CD4-positive, alpha-beta T cell (primary cell): ENCODE data around the gene MTTP. TPM values are rescaled to one million over a fixed set of nuclear protein-coding genes. Genes with fewer than 3 reads are reported as not detected.

Source experiments
- ATAC-seq: fragments of 200-7000 bp; cut with Tn5 transposase; one replicate; pipeline ENCODE4 v1.10.0; 2022; ENCODE audit warnings: mild to moderate bottlenecking; ENCODE audit not compliant: poor library complexity
- CTCF ChIA-PET: fragments of 350-600 bp; sonication (Branson Sonifier 250); formaldehyde crosslinking; loops from one replicate; lab custom pipeline; 2021; ENCODE audit warnings: antibody characterized with exemption, inconsistent platforms; lab: Charles Lee
- POLR2A ChIA-PET: fragments of 350-600 bp; sonication (Branson Sonifier 250); formaldehyde crosslinking; loops from one replicate; lab custom pipeline; 2021; ENCODE audit warnings: antibody characterized with exemption, inconsistent platforms; lab: Charles Lee
- DNase-seq, 14 experiments: peaks; one replicate each; pipeline ENCODE4 v3.0.0-alpha.2; 2013 to 2020; ENCODE audit warnings: mixed read lengths in 2 of 14
- H3K27ac ChIP-seq, 2 donors: one replicate each; pipeline versions ENCODE4 v1.5.1 to v1.7.0; 2013; ENCODE audit warnings: low read length in 2 of 2, low read depth in 1 of 2, mild to moderate bottlenecking in 1 of 2
- H3K27me3 ChIP-seq, 2 experiments: 1 replicate in 1 of 2; 2 replicates in 1 of 2; pipeline versions ENCODE4 v1.6.1 to v1.7.0; 2013; ENCODE audit warnings: low read length in 2 of 2, control low read depth in 1 of 2, mild to moderate bottlenecking in 1 of 2, moderate library complexity in 1 of 2; ENCODE audit not compliant: insufficient read depth in 2 of 2, control insufficient read depth in 1 of 2
- H3K36me3 ChIP-seq: one replicate; pipeline ENCODE4 v1.6.1; 2013; ENCODE audit warnings: low read length, control low read depth; ENCODE audit not compliant: insufficient read depth
- H3K4me1 ChIP-seq: one replicate; pipeline ENCODE4 v1.6.1; 2013; ENCODE audit warnings: low read length, control low read depth; ENCODE audit not compliant: insufficient read depth
- H3K4me3 ChIP-seq: one replicate; pipeline ENCODE4 v1.5.1; 2013; ENCODE audit warnings: mild to moderate bottlenecking, low read length, moderate library complexity
- H3K9me3 ChIP-seq, 2 experiments: 1 replicate in 1 of 2; 2 replicates in 1 of 2; pipeline versions ENCODE4 v1.6.1 to v1.7.0; 2013; ENCODE audit warnings: low read length in 2 of 2, mild to moderate bottlenecking in 2 of 2, control low read depth in 1 of 2, moderate library complexity in 1 of 2; ENCODE audit not compliant: control insufficient read depth in 1 of 2, insufficient read depth in 1 of 2
- H3K27ac Mint-ChIP-seq: one replicate; pipeline ENCODE4 v1.8.0; 2020; ENCODE audit warnings: mixed read lengths
- H3K27me3 Mint-ChIP-seq: one replicate; pipeline ENCODE4 v1.8.0; 2021; ENCODE audit warnings: mixed read lengths
- H3K36me3 Mint-ChIP-seq: one replicate; pipeline ENCODE4 v1.8.0; 2021; ENCODE audit warnings: low read depth, mixed read lengths
- H3K4me1 Mint-ChIP-seq: one replicate; pipeline ENCODE4 v1.8.0; 2021; ENCODE audit warnings: low read depth, mixed read lengths
- H3K4me3 Mint-ChIP-seq: one replicate; pipeline ENCODE4 v1.8.0; 2020; ENCODE audit warnings: mild to moderate bottlenecking, mixed read lengths
- H3K9me3 Mint-ChIP-seq: one replicate; pipeline ENCODE4 v1.8.0; 2020; ENCODE audit warnings: mixed read lengths
- CTCF ChIP-seq: fragments of 200-600 bp; IDR thresholded peaks from one replicate; pipeline ENCODE4 v1.8.0; 2022; ENCODE audit warnings: antibody characterized with exemption, mild to moderate bottlenecking
- intact Hi-C, 2 experiments: fragments of 100-400 bp; cut with DNase I in 1 of 2; cut with micrococcal nuclease in 1 of 2; formaldehyde crosslinking; loops; one replicate each; pipeline versions ENCODE4 v1.15.1 to v1.9.0; 2023 to 2025; cut with DNase I, micrococcal nuclease
- total RNA-seq, 174 experiments: library from RNA in 2 of 174; stranded (reverse) in 2 of 174; gene quantifications; one replicate each; pipeline ENCODE4 v1.2.3 and lab custom pipeline; 2021 to 2026

Gene MTTP
- total RNA-seq, 2 experiments from 2014 or later, result not detected

GRCh38 chr4:99665983-99666382 is 91.4 kb downstream of the MTTP start:
- Mint-ChIP-seq H3K9me3 (peaks cover 5% of the 10 kb centered on the region), H3K4me3 (no peak overlapping the region), H3K27me3 (peaks cover 42% of the 10 kb centered on the region), H3K27ac (no peak overlapping the region), H3K36me3 (no peaks in the 10 kb centered on the region), H3K4me1 (no peaks in the 10 kb centered on the region)
- POLR2A ChIA-PET, result no interaction called here
- Histone ChIP-seq H3K4me1 (no peaks in the 10 kb centered on the region), H3K27ac (no peak overlapping the region), H3K27me3 (no peaks in the 10 kb centered on the region), H3K36me3 (no peaks in the 10 kb centered on the region), H3K4me3 (no peak overlapping the region), H3K9me3 (no peaks in the 10 kb centered on the region)
- DNase-seq, result no peak
- TF ChIP-seq CTCF, result no peak
- ATAC-seq, result no peak
- intact Hi-C loops, result no loop called here
- CTCF ChIA-PET, result no interaction called here

- DNase-seq, result no peak
- intact Hi-C loops, result no loop called here
These were observed 93.8 kb downstream of the MTTP start for GRCh38 chr4:99668472-99668871.

GRCh38 chr4:99669084-99669483 is 94.5 kb downstream of the MTTP start:
- DNase-seq (no peak), ATAC-seq (no peak)
- no peak for TF ChIP-seq CTCF
- no peaks in the 10 kb centered on the region for H3K27me3 ChIP-seq
- peaks cover 0 to 7% of the 10 kb centered on the region in 2 experiments for H3K9me3 ChIP-seq
- POLR2A ChIA-PET, result no interaction called here
- H3K36me3 ChIP-seq, result no peaks in the 10 kb centered on the region
- H3K27me3 Mint-ChIP-seq, result peaks cover 45% of the 10 kb centered on the region
- H3K4me3 Mint-ChIP-seq, result no peak overlapping the region
- no peak overlapping the region for H3K27ac ChIP-seq
- H3K9me3 Mint-ChIP-seq, result peaks cover 16% of the 10 kb centered on the region
- no peak overlapping the region for H3K27ac Mint-ChIP-seq
- H3K4me1 ChIP-seq, result no peaks in the 10 kb centered on the region
- H3K4me3 ChIP-seq, result no peak overlapping the region
- intact Hi-C loops, result no loop called here
- H3K36me3 Mint-ChIP-seq, result no peaks in the 10 kb centered on the region
- H3K4me1 Mint-ChIP-seq, result no peaks in the 10 kb centered on the region
- CTCF ChIA-PET, result no interaction called here

More at GRCh38 chr4:99668472-99668871, 93.8 kb downstream of the MTTP start:
- Histone ChIP-seq H3K4me3 (no peak overlapping the region), H3K36me3 (no peaks in the 10 kb centered on the region), H3K27ac (no peak overlapping the region), H3K4me1 (no peaks in the 10 kb centered on the region), H3K9me3 (peaks cover 0 to 7% of the 10 kb centered on the region in 2 experiments), H3K27me3 (no peaks in the 10 kb centered on the region)
- Mint-ChIP-seq H3K27ac (no peak overlapping the region), H3K9me3 (peaks cover 16% of the 10 kb centered on the region), H3K4me3 (no peak overlapping the region), H3K27me3 (peaks cover 47% of the 10 kb centered on the region), H3K4me1 (no peaks in the 10 kb centered on the region), H3K36me3 (no peaks in the 10 kb centered on the region)
- TF ChIP-seq CTCF, result no peak
- POLR2A ChIA-PET, result no interaction called here
- ATAC-seq, result no peak
- CTCF ChIA-PET, result no interaction called here
